Measurements from ENCODE around the gene RPS24.

RPS24 gene

GRCh38 chr10:78028438-78029268 lies 5.0 kb upstream of the RPS24 start:
- no peak for DNase-seq

GRCh38 chr10:78029269-78030226 lies 4.1 kb upstream of the RPS24 start, which contains the start of gene POLR3A:
Gene POLR3A (minus strand): TSS chr10:78029515. CDS start chr10:78029407, 108 bp downstream.
- DNase-seq = peak; percentile 98

DNA sequence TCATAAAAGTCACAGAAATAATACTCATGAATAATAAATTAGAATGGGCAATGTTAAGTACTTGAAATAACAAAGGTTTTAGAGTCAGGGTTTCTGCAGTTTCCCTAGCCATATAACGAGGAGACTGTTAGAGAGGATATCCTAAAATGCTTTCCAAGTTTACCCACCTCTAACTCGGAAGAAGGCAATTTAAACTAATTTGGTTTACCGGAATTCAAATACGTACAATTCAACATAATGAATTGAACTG lies 351 bp upstream of the RPS24 start:
- no peak for DNase-seq

DNA sequence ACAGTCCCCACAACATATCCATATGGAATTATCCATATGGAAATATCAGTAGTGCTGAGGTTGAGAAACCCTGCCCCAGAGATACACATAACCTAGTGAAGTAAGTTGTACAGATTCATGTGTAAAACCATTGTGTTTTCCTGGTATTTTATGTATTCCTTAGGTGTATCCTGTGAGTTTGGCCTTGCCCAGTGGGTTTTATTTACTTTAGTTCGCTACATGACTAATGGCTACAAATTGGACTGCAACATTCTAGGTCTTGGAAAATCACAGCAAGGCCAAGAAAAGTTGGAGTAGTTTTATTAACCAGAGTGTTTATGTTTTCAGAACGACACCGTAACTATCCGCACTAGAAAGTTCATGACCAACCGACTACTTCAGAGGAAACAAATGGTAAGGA lies 1.4 kb downstream of the RPS24 start:
- no peak for DNase-seq

- DNase-seq = no peak
These were observed 1.8 kb downstream of the RPS24 start for GRCh38 chr10:78035437-78035836.

DNA sequence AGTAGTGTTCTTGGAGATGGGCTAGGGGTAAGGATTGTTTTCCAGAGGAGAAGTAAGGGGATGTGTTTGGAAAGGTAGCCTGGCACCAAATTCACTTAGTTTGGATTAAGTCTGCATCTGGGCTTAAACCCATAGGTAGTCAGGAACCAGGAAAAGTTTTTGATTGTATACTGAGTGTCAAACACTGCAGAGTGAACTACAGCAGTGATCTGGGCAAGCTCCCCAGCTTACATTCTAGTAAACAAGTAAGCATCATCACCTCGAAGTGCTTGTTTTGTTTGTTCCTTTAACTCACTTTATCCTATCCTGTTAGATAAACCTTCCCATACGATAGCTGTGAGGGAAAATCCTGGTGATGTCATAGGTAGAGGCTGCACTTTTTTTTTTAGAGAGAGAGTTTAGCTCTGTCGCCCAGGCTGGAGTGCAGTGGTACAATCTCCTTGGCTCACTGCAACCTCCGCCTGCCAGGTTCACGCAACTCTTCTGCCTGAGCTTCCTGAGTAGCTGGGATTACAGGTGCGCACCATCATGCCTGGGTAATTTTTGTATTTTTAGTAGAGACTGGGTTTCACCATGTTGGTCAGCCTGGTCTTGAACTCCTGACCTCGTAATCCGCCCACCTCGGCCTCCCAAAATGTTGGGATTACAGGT lies 2.4 kb downstream of the RPS24 start:
- no peak for DNase-seq

- DNase-seq = no peak
These were observed 4.4 kb downstream of the RPS24 start for GRCh38 chr10:78038105-78038504.

DNA sequence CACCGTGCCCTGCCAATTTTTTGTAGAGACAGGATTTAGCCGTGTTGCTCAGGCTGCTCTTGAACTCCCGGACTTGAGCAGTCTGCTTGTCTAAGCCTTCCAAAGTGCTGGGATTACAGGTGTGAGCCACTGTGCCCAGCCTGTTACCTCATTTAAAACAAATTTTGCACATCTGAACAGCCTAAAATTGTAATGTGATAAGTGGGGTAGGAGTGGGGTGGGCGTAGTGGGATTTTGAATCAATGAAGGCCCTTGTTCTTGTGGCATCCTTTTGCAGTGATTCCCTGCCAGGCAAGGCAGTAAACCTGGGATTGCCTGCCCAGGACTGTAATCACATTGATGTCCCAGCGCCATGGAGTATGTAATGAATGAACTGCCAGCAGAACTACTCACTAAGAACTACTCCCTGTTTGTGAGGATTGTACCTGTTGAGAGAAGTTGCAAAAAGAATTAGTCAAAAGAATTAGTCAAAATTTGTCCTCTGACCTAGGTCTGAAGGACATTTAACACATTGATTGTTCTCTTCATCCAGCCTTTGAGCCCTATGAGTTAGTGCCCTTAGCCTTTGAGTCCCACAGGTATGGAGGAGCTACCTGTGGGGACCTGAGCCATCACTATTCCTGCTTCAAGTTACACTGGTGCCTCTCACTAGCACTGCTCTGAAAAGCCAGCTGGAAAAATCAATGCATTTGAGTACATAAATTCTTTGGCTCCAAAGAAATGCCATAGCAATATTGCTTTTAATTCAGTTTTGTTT lies 5.3 kb downstream of the RPS24 start:
- no peak for DNase-seq

DNA sequence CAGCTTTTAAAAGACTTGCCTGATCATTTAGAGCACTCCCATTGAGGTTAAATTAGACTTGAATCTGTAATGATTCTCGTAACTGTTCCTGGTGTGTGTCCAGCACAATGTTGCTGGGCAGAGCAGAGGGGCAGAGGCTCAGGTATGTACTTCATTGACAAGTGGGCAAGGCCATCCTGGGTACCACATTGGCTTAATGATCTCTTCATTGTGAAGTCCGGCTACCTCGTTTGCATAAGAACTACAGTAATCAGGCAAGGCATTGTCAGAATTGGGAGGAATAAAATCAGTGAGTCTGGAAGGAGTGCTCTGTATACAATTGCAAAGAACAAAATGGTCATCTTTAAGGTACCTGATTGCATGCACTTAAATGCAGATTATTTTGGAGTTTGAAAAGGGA lies 6.1 kb downstream of the RPS24 start:
- no peak for DNase-seq

GRCh38 chr10:78041170-78042057 lies 7.8 kb downstream of the RPS24 start:
- DNase-seq = no peak

- DNase-seq = peak; percentile 25
These were observed 8.5 kb downstream of the RPS24 start for GRCh38 chr10:78042058-78042751.

DNA sequence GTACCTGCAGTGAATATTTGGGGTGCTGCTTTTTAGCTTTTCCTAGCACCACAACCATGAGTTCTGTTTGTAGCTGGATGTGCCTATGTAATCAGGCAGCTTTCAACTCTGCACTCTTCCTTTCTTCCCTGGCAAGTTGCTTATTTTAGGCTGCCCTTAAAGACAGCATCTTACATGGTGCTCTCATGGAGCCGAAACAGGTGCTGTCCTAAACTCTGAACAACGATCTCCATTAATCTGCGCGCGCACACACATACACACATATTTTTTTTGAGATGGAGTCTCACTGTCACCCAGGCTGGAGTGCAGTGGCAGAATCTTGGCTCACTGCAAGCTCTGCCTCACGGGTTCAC lies 9.1 kb downstream of the RPS24 start:
- no peak for DNase-seq

DNA sequence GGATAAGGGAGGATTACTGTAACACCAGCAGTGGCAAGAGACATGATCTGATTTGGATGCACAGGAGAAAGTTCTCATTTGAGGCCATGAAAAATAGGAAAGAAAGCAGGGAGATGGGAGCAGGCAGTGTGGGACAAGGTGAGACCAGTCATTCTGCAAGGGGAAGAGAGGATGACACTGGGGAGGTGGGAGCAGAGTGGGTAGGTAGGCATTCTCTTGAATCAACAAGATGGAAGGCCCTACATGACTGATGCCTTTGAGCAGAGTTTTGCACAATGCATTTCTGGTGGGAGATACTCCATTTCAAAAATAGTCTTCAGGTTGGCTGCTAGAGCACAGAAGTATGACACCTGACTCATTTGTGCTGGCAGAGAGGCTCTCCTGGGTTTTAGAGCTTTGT lies 10.5 kb downstream of the RPS24 start:
- no peak for DNase-seq

DNA sequence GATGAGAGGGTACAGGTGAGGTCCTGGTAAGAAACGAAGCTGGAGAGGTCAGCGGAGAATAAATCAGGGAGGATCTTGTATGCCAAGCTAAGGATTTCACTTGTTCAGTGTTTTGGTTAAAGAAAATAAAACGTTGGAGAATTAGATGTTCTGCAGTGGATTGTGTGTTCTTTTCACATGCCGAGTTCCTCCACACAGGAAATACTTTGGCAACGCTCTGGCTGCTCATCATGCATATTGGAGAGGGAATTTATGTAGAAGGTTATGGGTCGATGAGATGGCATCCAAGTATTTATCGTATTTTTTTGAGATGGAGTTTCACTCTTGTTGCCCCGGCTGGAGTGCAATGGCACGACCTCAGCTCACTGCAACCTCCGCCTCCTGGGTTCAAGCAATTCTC lies 11.0 kb downstream of the RPS24 start:
- no peak for DNase-seq

DNA sequence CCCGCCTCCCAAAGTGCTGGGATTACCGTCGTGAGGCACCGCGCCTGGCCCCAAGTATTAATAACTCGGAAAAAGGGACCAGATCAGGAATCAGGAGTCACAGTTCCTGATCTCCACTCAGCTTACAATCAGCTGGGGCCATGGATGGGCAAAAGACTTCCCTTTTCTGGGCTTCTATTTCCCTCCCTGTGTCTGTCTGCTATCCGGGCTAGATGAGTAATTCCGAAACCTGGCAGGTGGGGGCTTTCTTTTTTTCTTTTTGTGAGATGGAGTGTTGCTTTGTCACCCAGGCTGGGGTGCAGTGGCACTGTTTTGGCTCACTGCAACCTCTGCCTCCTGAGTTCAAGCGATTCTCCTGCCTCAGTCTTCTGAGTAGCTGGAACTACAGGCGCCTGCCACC lies 11.6 kb downstream of the RPS24 start:
- DNase-seq = peak; percentile 42

DNA sequence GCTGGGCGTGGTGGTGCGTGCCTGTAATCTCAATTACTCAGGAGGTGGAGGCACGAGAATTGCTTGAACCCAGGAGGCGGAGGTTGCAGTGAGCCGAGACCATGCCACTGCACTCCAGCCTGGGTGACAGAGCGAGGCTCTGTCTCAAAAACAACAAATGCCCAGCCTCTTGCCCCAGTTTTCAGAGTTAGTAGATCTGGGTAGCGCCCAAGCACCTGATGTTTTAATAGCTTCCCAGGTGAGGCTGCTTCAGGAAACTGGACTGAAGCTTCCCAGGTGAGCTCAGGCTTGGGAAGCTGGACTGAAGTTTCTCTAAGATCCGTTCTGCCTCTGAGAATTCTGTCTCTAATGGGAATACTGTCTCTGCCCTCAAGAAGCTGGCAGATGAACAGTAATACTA lies 12.2 kb downstream of the RPS24 start:
- no peak for DNase-seq

DNA sequence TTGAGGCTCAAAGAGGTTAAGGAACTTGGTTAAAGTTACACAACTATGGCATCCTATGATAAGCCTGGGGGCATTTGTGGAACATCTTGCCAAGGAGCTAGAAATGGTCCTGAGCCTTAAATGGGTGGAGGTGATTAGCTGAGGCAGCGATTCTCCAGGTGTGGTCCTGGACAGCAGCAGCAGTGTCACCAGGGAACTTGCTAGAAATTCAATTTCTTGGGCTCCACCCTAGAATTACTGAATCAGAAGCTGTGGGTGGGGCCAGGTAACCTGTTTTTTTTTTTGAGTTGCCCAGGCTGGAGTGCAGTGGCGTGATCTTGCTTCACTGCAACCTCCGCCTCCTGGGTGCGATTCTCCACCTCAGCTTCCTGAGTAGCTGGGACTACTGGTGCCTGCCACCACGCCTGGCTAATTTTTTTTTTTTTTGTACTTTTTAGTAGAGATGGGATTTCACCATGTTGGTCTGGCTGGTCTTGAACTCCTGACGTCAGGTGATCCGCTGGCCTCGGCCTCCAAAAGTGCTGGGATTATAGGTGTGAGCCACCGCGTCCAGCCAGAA lies 13.1 kb downstream of the RPS24 start:
- DNase-seq = no peak

GRCh38 chr10:78047314-78047891 lies 13.7 kb downstream of the RPS24 start:
- peak; percentile 91 for DNase-seq

DNA sequence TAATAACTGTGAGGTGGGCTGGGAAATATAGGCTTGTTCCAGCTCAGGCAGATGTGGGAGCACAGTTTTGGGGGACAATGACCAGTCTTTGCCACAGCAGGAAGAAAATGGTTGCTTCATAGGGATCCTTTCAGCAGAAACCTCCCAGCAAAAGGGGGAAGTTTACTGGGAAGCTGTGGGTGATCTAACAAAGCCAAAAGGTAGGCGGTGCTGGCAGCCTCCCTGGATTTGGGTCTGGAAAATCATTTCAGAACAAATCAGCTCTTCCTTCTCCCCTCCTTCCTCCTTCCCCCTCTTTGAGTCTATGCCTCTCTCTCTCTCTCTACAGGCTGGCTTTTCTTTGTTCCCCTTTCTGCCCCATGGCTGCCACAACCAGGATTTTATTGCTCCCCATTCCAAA lies 16.2 kb downstream of the RPS24 start:
- DNase-seq = no peak

GRCh38 chr10:78053211-78053868 lies 19.7 kb downstream of the RPS24 start:
- DNase-seq = no peak
